ENCODE data around the gene OVOL3. TPM values are rescaled to one million over a fixed set of nuclear protein-coding genes. Genes with fewer than 3 reads are reported as not detected.

OVOL3 gene
- total RNA-seq, 1 experiment from 2014 or later = not detected

GRCh38 chr19:36092566-36092965, 18.4 kb upstream of the OVOL3 start:
- intact Hi-C loops (cut with micrococcal nuclease; ENCODE audit: unreplicated experiment) = no loop called here
- no peak for TF ChIP-seq CTCF (conservative IDR thresholded peaks at IDR 0.05)
- TF ChIP-seq EZH2 (IDR thresholded peaks at IDR 0.05; ENCODE audit: low read depth) = no peak
- no peaks in the 10 kb centered on the region for H3F3A ChIP-seq (ENCODE audit: insufficient read depth, low read depth)
- no peaks in the 10 kb centered on the region for H3K9me2 ChIP-seq (ENCODE audit: insufficient read depth)
- ChIA-PET POLR2A (ENCODE audit: unreplicated experiment) (no interaction called here), CTCF (no interaction called here)
- H3K4me2 ChIP-seq = no peak overlapping the region
- H3K27me3 ChIP-seq (ENCODE audit: insufficient read depth, low read depth) = no peaks in the 10 kb centered on the region
- no peak overlapping the region for H3K27ac ChIP-seq
- H3K36me3 ChIP-seq (ENCODE audit: low read depth) = 0 out of 2 replicates have a peak, but pooled peaks cover 6% of the 10 kb centered on the region
- no peaks in the 10 kb centered on the region for H3K79me2 ChIP-seq (ENCODE audit: low read depth)
- DNase-seq = no peak
- no TSS peak for BruUV-seq (replicated peaks)
- no peak overlapping the region for H3K4me3 ChIP-seq
- H2AFZ ChIP-seq = no peak overlapping the region
- no peaks in the 10 kb centered on the region for H3K4me1 ChIP-seq (replicated peaks; ENCODE audit: insufficient read depth)
- H3K9me3 ChIP-seq (ENCODE audit: insufficient read depth, low read depth) = no peaks in the 10 kb centered on the region
- no peaks in the 10 kb centered on the region for H4K20me1 ChIP-seq (ENCODE audit: insufficient read depth)

- no peaks in the 10 kb centered on the region for H3F3A ChIP-seq (ENCODE audit: insufficient read depth, low read depth)
- intact Hi-C loops (cut with micrococcal nuclease; ENCODE audit: unreplicated experiment) = no loop called here
- H3K4me3 ChIP-seq = no peak overlapping the region
- no TSS peak for BruUV-seq (replicated peaks)
- no peak for DNase-seq
- H2AFZ ChIP-seq = no peak overlapping the region
- ChIA-PET CTCF (no interaction called here), POLR2A (ENCODE audit: unreplicated experiment) (no interaction called here)
- no peaks in the 10 kb centered on the region for H4K20me1 ChIP-seq (ENCODE audit: insufficient read depth)
- H3K9me3 ChIP-seq (ENCODE audit: insufficient read depth, low read depth) = no peaks in the 10 kb centered on the region
- H3K4me1 ChIP-seq (replicated peaks; ENCODE audit: insufficient read depth) = no peaks in the 10 kb centered on the region
- H3K4me2 ChIP-seq = no peak overlapping the region
- TF ChIP-seq CTCF (conservative IDR thresholded peaks at IDR 0.05) (no peak), EZH2 (IDR thresholded peaks at IDR 0.05; ENCODE audit: low read depth) (no peak)
- H3K36me3 ChIP-seq (ENCODE audit: low read depth) = 0 out of 2 replicates have a peak, but pooled peaks cover 2% of the 10 kb centered on the region
- H3K27me3 ChIP-seq (ENCODE audit: insufficient read depth, low read depth) = no peaks in the 10 kb centered on the region
- H3K9me2 ChIP-seq (ENCODE audit: insufficient read depth) = no peaks in the 10 kb centered on the region
- H3K27ac ChIP-seq = no peak overlapping the region
- H3K79me2 ChIP-seq (ENCODE audit: low read depth) = no peaks in the 10 kb centered on the region
These were observed 17.7 kb upstream of the OVOL3 start for GRCh38 chr19:36093146-36093662.

- no peaks in the 10 kb centered on the region for H4K20me1 ChIP-seq (ENCODE audit: insufficient read depth)
- H3K9me3 ChIP-seq (ENCODE audit: insufficient read depth, low read depth) = no peaks in the 10 kb centered on the region
- no peaks in the 10 kb centered on the region for H3K4me1 ChIP-seq (replicated peaks; ENCODE audit: insufficient read depth)
- no peaks in the 10 kb centered on the region for H3F3A ChIP-seq (ENCODE audit: insufficient read depth, low read depth)
- no peaks in the 10 kb centered on the region for H3K27me3 ChIP-seq (ENCODE audit: insufficient read depth, low read depth)
- no peaks in the 10 kb centered on the region for H3K79me2 ChIP-seq (ENCODE audit: low read depth)
- no peak overlapping the region for H3K4me3 ChIP-seq
- no TSS peak for BruUV-seq (replicated peaks)
- H2AFZ ChIP-seq = no peak overlapping the region
- intact Hi-C loops (cut with micrococcal nuclease; ENCODE audit: unreplicated experiment) = no loop called here
- CTCF ChIA-PET = no interaction called here
- DNase-seq = no peak
- H3K4me2 ChIP-seq = no peak overlapping the region
- H3K27ac ChIP-seq = no peak overlapping the region
- H3K36me3 ChIP-seq (ENCODE audit: low read depth) = no peaks in the 10 kb centered on the region
- no peak for TF ChIP-seq EZH2 (IDR thresholded peaks at IDR 0.05; ENCODE audit: low read depth)
- TF ChIP-seq CTCF (conservative IDR thresholded peaks at IDR 0.05) = no peak
- no peaks in the 10 kb centered on the region for H3K9me2 ChIP-seq (ENCODE audit: insufficient read depth)
- POLR2A ChIA-PET (ENCODE audit: unreplicated experiment) = interaction anchor here (0.6 kb wide), 1 partner anchor 12 kb away, joined by 5 read pairs; no protein-coding TSS in a partner anchor
These were observed 17.3 kb upstream of the OVOL3 start for GRCh38 chr19:36093687-36094086.
